Hepatocyte (in vitro differentiated cells): Measurements from ENCODE around the gene B4GALT2.

ENCODE experiments used
- EZH2phosphoT487 ChIP-seq: fragments of 200-600 bp; sonication (generic); IDR thresholded peaks from one replicate; pipeline ENCODE4 v1.6.1; 2018; ENCODE audit warnings: antibody characterized with exemption, mild to moderate bottlenecking, low read depth, moderate library complexity; ENCODE audit not compliant: unreplicated experiment, severe bottlenecking
- TF ChIP-seq, protein P1 (sequence below): fragments of 200-600 bp; sonication (generic); IDR thresholded peaks from 2 replicates; pipeline ENCODE4 v1.5.1; 2016; ENCODE audit warnings: antibody characterized with exemption, mild to moderate bottlenecking; ENCODE audit not compliant: poor library complexity

DNA sequence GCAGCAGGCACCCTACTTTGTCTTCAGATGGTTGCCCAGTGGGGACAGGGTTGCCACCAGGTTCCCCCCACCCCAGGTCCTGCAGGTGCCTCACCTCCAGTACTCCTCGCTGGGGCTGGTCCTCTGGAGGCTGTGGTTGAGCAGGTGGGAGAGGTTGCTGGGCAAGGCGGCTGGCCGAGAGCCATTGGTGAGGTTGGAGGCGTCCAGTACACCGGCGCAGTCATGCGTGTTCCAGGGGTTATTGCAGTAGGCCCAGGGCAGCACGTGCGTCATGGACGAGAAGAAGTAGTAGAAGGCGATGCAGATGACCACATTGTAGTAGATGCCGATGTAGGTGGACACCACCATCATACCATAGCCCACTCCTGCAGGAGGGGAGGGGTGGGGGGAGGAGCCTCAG is 29.2 kb downstream of the B4GALT2 start:
- TF ChIP-seq, protein P1, sequence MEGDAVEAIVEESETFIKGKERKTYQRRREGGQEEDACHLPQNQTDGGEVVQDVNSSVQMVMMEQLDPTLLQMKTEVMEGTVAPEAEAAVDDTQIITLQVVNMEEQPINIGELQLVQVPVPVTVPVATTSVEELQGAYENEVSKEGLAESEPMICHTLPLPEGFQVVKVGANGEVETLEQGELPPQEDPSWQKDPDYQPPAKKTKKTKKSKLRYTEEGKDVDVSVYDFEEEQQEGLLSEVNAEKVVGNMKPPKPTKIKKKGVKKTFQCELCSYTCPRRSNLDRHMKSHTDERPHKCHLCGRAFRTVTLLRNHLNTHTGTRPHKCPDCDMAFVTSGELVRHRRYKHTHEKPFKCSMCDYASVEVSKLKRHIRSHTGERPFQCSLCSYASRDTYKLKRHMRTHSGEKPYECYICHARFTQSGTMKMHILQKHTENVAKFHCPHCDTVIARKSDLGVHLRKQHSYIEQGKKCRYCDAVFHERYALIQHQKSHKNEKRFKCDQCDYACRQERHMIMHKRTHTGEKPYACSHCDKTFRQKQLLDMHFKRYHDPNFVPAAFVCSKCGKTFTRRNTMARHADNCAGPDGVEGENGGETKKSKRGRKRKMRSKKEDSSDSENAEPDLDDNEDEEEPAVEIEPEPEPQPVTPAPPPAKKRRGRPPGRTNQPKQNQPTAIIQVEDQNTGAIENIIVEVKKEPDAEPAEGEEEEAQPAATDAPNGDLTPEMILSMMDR = no peak
- no peak for TF ChIP-seq EZH2phosphoT487
